Ovary (tissue), 9 donors: Measurements from ENCODE around the gene NFATC2IP. TPM values are rescaled to one million over a fixed set of nuclear protein-coding genes. Genes with fewer than 3 reads are reported as not detected.

ENCODE experiments used
- DNase-seq, 5 donors: peaks; one replicate each; pipeline ENCODE4 v3.0.0-alpha.2; 2019 to 2020
- H3K27ac ChIP-seq, 2 donors: fragments of 200-600 bp; one replicate each; pipeline versions ENCODE4 v1.5.1 to v1.8.0; 2019 to 2022
- H3K27me3 ChIP-seq: fragments of 200-600 bp; one replicate; pipeline ENCODE4 v1.8.0; 2022
- H3K36me3 ChIP-seq: fragments of 200-600 bp; sonication (generic); one replicate; pipeline ENCODE4 v1.5.1; 2019
- H3K4me1 ChIP-seq: one replicate; pipeline ENCODE4 v1.8.1; 2013; ENCODE audit warnings: mild to moderate bottlenecking, moderate library complexity; ENCODE audit not compliant: insufficient read depth
- H3K4me3 ChIP-seq: fragments of 200-600 bp; sonication (generic); one replicate; pipeline ENCODE4 v1.5.1; 2017
- H3K9me3 ChIP-seq, 2 donors: fragments of 200-600 bp in 1 of 2; sonication (generic) in 1 of 2; one replicate each; pipeline versions ENCODE4 v1.5.1 to v1.8.1; 2013 to 2019; ENCODE audit warnings: mild to moderate bottlenecking in 1 of 2, moderate library complexity in 1 of 2
- CTCF ChIP-seq, 3 donors: fragments of 450-650 bp in 2 of 3; fragments of 200-600 bp in 1 of 3; IDR thresholded peaks; one replicate each; pipeline versions ENCODE4 v1.5.1 to v1.8.0; 2016 to 2022; ENCODE audit warnings: antibody characterized with exemption in 3 of 3, mild to moderate bottlenecking in 1 of 3
- EP300 ChIP-seq: sonication (generic); formaldehyde crosslinking; IDR thresholded peaks from one replicate; pipeline ENCODE4 v1.6.1; 2017; ENCODE audit warnings: antibody characterized with exemption
- POLR2A ChIP-seq: fragments of 450-650 bp; IDR thresholded peaks from one replicate; pipeline ENCODE4 v1.6.1; 2017; ENCODE audit warnings: antibody characterized with exemption, mild to moderate bottlenecking, moderate library complexity
- WGBS, 3 donors: extraction: QIAGEN DNeasy Blood & Tissue Kit in 1 of 3; methylation state at CpG; one replicate each; pipeline versions ENCODE4 v1.1.5 to v1.1.7; 2013 to 2017; 5-methylcytosine and 5-hydroxymethylcytosine counted together
- intact Hi-C, 4 donors: fragments of 100-400 bp; cut with DNase I; formaldehyde crosslinking; loops; one replicate each; pipeline versions ENCODE4 v1.11.0 to v1.15.1; 2022 to 2023
- polyA plus RNA-seq, 2 donors: library from polyadenylated mRNA; stranded (reverse); fragments of 200-250 nt in 1 of 2; fragments of 350-450 nt in 1 of 2; fragmentation: Illumina TruSeq in 1 of 2; extraction: RNeasy Lipid Tissue Mini Kit (QIAGEN cat#74804) in 1 of 2; gene quantifications; one replicate each; pipeline ENCODE4 v1.2.3, GENCODE V29; 2013 to 2014
- total RNA-seq, 7 donors: library from RNA; depleted of rRNA in 2 of 7; stranded (reverse); fragments of >200 nt in 2 of 7; fragmentation: NEBNext Ultra II Directional in 3 of 7; extraction: Animal tissue kit (Norgen Biotek cat#: 25700) in 3 of 7; gene quantifications; one replicate each; pipeline versions ENCODE4 v1.1.0 to v1.2.4, GENCODE V29; 2016 to 2023
- donor health status: DM: no; HTN: no; CAD: no; lungs with moderate emphysema.
- donor health status: DM: no; HTN: no; CAD: no.
- donor health status: Bipolar disorder and iron deficiency.
- donor health status: DM: yes; HTN: yes; CAD: no.
- donor health status: DM: no; HTN: no; CAD: no.
- donor health status: DM: yes; HTN: yes; CAD: no.

The NFATC2IP gene
- total and polyA plus RNA-seq, 9 donors: 17.9 to 31.5 (median 23.3) TPM

DNA sequence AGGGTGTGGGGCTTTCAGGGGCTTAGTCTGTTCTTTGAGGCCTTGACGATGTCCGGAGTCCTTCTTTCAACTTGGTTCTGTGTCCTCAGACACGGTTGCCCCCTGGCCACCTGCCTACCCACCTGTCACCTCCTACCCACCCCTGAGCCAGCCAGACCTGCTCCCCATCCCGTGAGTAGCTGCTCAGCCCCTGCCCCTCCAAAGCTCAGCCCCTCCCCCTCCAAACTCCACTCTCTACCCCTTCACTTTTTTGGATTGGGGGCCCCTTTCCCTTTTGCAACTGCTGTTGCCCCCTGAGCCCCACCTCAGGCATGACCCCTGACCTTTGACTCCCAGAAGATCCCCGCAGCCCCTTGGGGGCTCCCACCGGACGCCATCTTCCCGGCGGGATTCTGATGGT, 35.3 kb downstream of the NFATC2IP start:
- H3K27me3 ChIP-seq: no peaks in the 10 kb centered on the region
- TF ChIP-seq EP300: no peak
- no peak for TF ChIP-seq CTCF (IDR thresholded peaks at IDR 0.05)
- no peak for TF ChIP-seq POLR2A
- H3K36me3 ChIP-seq: no peaks in the 10 kb centered on the region
- H3K4me1 ChIP-seq: no peaks in the 10 kb centered on the region
- intact Hi-C loops: loop anchor here in 1 of 4 donors (10.0 kb wide), 1 partner anchor 749 kb away; no protein-coding TSS in a partner anchor
- no peaks in the 10 kb centered on the region for H3K9me3 ChIP-seq
- no peak overlapping the region for H3K27ac ChIP-seq
- DNase-seq: no peak
- 93 to 95% (median 94%) methylated on average over 9 of the region's 9 CpGs for WGBS, 3 donors
- no peak overlapping the region for H3K4me3 ChIP-seq

DNA sequence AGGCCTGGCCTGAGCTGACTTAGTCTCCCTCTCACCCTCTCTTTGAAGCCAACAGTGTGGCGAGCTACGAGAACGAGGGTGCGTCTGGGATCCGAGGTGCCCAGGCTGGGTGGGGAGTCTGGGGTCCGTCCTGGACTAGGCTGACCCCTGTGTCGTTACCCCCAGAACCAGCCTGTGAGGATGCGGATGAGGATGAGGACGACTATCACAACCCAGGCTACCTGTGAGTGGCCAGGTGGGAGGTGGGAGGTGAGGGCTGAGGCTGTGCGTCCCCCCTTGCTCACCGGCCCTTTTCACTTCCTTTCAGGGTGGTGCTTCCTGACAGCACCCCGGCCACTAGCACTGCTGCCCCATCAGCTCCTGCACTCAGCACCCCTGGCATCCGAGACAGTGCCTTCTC, 35.8 kb downstream of the NFATC2IP start:
- DNase-seq: no peak
- peaks cover 1% of the 10 kb centered on the region for H3K4me1 ChIP-seq
- 91 to 94% (median 93%) methylated on average over 13 of the region's 13 CpGs for WGBS, 3 donors
- no peaks in the 10 kb centered on the region for H3K9me3 ChIP-seq
- TF ChIP-seq POLR2A (no peak), EP300 (no peak), CTCF (IDR thresholded peaks at IDR 0.05) (no peak)
- no peaks in the 10 kb centered on the region for H3K27me3 ChIP-seq
- H3K27ac ChIP-seq: no peak overlapping the region
- intact Hi-C loops: loop anchor here in 1 of 4 donors (10.0 kb wide), 1 partner anchor 748 kb away; no protein-coding TSS in a partner anchor
- no peaks in the 10 kb centered on the region for H3K36me3 ChIP-seq
- H3K4me3 ChIP-seq: no peak overlapping the region

GRCh38 chr16:28987170-28987853, 36.6 kb downstream of the NFATC2IP start:
- 96 to 99% (median 99%) methylated on average over 4 of the region's 4 CpGs for WGBS, 3 donors
- TF ChIP-seq CTCF (IDR thresholded peaks at IDR 0.05) (no peak), EP300 (no peak), POLR2A (no peak)
- no peak for DNase-seq
- no peak overlapping the region for H3K4me3 ChIP-seq
- no peaks in the 10 kb centered on the region for H3K27me3 ChIP-seq
- peaks cover 3% of the 10 kb centered on the region for H3K4me1 ChIP-seq
- H3K36me3 ChIP-seq: no peaks in the 10 kb centered on the region
- no peaks in the 10 kb centered on the region for H3K9me3 ChIP-seq
- intact Hi-C loops: loop anchor here in 1 of 4 donors (10.0 kb wide), 1 partner anchor 747 kb away; no protein-coding TSS in a partner anchor
- H3K27ac ChIP-seq: no peak overlapping the region

DNA sequence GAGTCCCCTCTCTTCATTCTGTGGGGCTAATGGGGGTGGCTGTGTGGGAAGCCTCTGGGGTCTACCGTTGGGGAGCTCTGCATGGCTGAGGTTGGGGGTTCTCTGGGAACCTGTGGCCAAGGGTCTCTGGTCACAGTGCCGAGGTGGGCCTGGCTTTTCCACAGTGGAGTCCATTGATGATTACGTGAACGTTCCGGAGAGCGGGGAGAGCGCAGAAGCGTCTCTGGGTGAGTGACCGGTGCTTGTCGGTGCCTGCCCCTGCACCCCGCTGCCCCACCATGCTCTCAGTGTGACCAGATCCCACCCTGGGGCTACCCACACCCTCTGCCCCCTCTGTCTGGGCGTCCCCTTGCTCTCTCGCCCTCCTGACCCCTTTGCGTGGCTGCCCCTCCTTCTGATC, 38.6 kb downstream of the NFATC2IP start:
- Histone ChIP-seq H3K4me3 (no peak overlapping the region), H3K27ac (no peak overlapping the region), H3K27me3 (no peaks in the 10 kb centered on the region), H3K9me3 (no peaks in the 10 kb centered on the region), H3K4me1 (peaks cover 3% of the 10 kb centered on the region), H3K36me3 (no peaks in the 10 kb centered on the region)
- TF ChIP-seq EP300: no peak
- DNase-seq: no peak
- 91 to 94% (median 93%) methylated on average over 14 of the region's 14 CpGs for WGBS, 3 donors
- intact Hi-C loops: loop anchor here in 1 of 4 donors (10.0 kb wide), 1 partner anchor 745 kb away; no protein-coding TSS in a partner anchor

DNA sequence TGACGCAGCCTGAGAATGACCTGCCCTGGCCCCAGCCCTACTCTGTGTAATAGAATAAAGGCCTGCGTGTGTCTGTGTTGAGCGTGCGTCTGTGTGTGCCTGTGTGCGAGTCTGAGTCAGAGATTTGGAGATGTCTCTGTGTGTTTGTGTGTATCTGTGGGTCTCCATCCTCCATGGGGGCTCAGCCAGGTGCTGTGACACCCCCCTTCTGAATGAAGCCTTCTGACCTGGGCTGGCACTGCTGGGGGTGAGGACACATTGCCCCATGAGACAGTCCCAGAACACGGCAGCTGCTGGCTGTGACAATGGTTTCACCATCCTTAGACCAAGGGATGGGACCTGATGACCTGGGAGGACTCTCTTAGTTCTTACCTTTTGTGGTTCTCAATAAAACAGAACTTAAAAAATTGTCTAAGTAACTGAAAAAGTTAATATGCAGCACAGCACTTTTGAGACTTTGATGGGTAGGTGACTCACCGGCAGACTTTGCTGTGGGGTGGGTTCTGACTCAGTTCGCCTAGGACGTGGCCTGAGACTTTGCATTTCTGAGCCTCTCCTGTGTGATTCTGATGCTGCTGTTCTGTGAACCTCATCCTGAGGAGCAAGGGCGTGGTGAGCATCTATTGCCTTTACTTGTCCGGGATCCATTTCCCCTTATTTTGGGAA, 39.8 kb downstream of the NFATC2IP start:
- TF ChIP-seq POLR2A (no peak), EP300 (no peak), CTCF (IDR thresholded peaks at IDR 0.05) (no peak)
- no peak overlapping the region for H3K27ac ChIP-seq
- peaks cover 3% of the 10 kb centered on the region for H3K4me1 ChIP-seq
- intact Hi-C loops: no loop called here
- 90 to 92% (median 91%) methylated on average over 11 of the region's 11 CpGs for WGBS, 3 donors
- no peak overlapping the region for H3K4me3 ChIP-seq
- no peaks in the 10 kb centered on the region for H3K36me3 ChIP-seq
- DNase-seq: no peak
- no peaks in the 10 kb centered on the region for H3K9me3 ChIP-seq
- H3K27me3 ChIP-seq: no peaks in the 10 kb centered on the region
